ENCODE data around the gene TIMM17B.

The TIMM17B gene

DNA sequence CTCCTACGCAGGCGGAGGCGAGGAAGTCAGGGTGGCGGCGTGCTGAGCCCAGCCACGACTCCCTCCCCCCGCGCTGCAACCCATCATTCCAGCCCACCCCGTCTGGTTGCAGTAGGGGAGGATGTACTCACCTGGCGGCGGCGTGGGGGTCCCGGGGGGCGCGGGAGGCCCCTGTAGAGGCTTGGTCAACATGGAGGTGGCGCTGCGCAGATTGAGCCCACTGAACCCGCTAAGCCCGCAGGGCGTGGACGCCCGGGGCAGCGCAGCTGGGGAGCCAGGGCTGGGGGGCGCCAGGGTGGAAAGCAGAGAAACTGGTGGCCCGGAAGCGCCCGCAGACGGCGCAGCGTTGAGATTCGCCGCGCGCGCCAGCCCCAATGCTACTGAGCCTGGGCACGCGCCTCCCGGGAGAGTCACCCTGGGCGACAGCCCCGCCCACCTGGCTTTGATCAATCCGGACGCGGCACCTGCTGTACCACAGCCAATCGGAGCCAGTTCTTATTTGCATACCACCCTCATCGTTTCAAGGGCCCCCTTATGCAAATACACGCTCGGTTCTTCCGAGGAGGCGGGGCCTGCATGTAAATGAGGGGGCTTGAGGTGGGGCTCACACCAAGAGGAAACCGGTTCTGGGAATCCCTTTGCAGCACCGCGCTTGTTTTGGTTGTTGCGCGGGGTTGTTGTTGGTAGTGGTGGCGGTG is 21.2 kb upstream of the TIMM17B start, which contains the start of gene PIM2:
PIM2 (minus strand) TSS at position 382 of the 698 bp plus-strand sequence; CDS start at position 192, 190 bp downstream.
- peak; percentile 71 for DNase-seq

DNA sequence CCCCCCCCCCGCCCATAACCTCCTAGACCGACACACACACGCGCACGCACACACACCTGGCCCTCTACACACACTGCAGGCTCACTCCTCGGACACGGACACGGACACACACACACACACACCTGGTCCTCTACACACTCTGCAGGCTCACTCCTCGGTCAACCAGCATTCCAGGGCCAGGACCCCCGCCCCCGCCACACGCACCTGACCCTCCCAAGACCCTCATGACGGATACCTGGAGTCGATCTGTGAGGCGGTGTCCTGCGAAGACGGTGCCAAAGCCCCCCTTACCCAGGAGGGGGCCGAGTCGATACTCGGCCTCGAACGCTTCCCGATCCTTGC is 20.7 kb upstream of the TIMM17B start:
- no peak for DNase-seq

DNA sequence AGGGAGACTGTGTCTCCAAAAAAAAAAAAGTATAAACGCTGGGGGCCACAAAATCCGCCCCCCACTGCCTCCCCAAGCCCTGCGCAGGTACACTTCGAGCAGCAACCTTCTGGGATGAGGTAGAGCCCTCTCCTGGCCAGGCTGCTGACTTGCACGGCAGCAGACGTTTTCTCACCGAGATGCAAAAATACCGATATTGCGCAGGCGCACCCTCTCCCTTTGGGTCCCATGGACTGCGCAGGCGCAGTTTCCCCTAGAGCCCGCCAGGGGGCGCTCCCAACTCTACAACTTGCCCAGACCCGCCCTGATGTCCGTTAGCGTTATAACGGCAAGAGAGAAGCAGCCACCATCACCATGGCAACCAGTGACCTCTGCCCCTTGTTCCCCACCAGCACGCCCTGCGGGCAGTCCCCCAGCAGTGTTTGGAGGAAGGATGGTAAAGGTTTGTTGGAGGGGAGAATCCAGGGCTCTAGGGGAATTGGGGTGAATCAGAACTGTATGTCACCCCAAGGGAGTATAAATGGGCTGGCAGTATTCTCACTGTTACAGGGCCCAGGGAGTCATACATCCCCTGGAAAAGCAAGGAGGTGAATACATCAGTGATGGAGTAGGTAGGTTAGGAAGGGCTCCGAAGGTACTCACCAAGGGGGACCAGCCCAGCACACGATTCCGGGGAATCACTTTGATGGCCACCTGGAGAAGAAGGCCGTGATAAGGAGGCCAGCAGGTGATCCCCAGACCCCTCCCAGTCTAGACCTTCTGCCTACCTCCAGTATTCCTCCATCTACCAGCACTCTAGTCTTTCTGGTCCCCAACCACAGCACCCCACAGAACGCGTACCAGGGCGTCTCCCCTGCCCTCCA is 19.8 kb upstream of the TIMM17B start:
- peak; percentile 56 for DNase-seq

DNA sequence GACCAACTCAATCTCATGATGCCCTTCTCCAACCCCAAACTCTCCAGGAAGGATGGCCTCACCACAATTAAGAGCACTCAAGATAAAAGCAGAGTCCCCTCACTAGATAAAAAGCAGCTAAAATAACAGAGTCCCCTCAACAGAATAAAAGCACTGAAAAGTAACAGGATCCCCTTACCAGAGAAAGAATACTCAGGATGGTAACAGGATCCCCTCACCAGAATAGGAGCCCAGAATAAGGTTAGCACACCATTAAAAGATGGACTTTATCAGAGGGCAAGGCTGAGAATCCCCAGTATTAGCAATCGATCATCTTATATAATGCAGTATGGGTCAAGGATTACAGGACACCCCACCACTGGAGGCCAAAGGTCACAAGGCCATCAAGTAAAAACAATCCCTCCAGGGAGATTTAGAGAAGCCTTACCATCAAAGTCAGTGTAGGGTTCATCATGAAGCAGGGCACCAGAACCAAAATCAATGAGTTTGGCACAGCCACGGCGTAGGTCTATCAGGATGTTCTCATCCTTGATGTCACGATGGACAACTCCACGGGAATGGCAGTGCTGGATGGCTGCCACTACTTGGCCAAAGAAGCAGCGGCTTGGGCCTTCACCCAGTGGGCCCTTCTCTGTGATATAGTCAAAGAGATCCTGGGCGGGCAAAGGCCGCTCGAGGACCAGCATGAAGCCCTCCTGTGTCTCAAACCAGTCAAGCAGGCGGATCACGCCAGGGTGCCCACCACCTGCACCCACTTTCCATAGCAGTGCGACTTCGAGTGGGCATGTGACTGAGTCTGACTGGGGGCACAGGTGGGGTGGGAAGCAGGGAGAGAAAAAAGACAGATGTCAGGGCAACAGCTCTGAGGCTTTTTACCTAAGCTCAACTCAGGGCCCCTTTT is 17.3 kb upstream of the TIMM17B start:
- DNase-seq = no peak

DNA sequence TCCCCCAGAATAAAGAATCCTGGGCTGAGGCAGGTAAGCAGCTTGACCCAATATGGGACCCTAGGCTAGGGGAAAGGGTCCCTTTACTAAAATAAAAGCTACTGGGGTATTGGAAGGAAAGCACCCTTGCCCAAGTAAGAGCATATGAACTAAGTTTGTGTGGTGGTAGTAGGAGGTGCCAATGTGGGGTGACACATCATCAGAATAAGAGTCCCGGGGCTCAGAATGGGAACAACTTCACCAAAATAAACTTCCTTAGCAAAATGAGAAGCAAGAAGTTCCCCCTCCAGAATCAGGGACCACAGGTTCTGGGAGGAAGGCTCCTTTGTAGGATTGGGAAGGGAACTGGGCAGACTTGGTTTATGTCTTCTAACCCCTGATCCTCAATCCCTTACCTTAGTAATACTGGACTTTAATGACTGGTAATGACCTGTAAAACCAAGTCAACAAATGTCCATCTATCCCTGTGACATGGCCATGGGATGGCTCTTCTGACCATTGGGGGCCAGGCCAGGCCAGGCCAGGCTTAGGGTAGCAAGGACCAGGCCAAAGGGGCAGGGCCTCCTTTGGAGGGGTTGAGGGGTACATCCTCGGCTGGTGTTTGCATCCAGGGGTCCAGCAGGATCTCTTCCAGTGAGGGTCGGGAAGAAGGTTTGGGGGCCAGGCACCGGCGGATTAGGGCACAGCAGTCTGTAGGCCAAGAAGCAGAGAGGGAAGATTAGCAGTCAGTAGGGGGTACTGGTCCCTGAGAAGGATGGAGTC is 16.2 kb upstream of the TIMM17B start:
- no peak for DNase-seq

DNA sequence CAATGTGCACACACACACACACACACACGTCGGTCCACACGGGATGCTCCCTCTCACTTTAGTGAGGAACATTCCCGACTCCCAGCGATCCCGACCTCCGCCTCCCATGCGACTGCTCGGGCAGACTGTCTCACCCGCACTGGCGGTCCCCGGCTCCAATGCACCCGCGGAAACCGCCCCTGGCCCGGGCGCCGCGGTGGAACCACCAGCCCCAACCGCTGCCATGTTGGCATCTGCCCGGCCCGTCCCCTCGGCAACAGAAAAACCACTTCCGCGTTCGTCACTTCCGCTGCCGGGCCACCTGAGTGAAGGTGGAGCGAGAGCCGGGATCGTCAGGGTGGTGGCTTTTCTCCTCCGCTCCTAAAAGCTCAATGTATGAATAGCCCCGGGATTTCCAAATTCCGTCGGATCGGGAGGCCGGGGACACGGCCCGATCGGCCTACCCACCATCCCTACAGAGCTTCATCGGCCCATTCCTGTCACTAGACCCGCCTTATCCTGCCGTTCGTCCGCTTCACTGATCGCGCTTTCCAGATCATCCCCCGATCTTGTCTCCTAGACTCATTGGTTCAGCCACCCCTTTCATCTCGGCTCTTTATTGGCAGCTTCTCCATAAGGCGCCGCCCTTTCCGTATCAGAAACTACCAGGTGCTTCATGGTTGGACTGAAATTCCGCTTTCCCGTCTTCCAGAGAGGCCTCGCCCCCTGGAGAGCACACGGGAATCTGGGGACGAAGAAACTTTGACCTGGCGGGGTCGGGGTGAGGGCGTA is 14.0 kb upstream of the TIMM17B start, which contains the start of gene SLC35A2:
SLC35A2 (minus strand) TSS at position 235 of the 771 bp plus-strand sequence; CDS start at position 225, 10 bp downstream.
- DNase-seq = no peak

DNA sequence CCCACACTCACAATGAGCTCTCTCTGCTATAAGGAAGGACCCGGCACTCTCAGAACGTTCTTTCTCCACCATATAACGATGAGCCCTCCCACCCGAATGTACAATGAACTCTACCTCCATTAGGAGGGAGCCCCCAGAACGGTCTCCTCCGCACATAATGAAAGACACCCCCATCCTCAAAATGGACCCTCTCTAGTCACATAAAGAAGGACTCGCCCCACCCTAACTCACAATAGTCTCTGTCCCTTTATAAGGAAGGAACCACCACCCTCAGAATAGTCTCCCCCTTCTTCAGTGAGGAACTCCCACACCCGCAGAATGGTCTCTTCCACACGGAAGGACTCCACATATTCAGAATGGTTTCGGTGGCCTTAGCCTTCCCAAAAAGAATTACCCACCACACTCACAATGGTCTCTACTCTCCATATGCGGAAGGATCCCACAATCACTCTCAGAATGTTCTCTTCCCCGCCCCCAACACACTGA is 13.4 kb upstream of the TIMM17B start:
- DNase-seq = no peak

DNA sequence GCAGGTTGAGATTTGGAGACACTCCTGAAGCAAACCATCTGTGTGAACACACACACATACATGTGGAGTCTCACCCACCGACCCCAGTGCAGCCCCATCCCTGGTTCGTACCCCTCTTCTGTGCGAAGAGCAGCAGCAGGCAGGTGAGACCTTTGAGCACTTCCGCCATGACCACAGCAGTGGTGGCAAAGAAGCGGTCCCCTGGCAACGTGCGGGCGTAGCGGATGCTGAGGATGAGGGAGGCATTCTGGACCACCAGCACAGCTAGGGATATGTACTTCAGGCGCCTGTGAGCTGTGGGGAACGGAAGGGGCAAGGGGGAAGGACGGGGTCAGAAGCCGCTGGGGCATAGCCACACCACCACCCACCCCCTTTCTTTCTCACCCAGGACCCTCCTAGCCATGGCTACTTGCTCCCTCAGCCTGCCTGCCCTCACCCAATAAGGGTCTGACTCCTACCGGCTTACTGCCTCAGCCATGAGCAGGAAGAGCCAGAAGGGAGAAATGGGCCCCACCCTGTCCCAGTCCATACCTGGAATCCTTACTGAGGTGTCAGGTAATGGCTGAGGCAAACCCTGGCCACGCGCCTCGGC is 12.2 kb upstream of the TIMM17B start:
- DNase-seq = no peak

DNA sequence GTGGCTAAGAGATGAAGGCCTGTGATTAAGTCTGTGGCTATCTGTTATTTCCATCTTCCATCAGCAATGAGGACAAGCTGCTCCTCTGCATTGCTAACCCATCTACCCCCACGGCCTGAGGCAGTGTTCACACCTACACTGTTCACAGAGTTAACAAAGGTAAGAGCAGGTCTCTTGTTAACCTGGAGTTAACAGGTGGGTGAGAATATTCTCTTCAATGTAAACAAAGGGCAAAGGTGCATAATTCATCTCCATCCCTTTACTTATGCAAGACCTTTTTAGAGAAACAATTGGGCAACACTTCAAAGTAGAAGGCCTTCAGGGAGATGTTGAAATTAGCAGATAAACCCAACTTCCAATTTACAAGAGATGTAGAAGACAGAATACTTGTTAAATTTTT is 11.0 kb upstream of the TIMM17B start:
- no peak for DNase-seq

DNA sequence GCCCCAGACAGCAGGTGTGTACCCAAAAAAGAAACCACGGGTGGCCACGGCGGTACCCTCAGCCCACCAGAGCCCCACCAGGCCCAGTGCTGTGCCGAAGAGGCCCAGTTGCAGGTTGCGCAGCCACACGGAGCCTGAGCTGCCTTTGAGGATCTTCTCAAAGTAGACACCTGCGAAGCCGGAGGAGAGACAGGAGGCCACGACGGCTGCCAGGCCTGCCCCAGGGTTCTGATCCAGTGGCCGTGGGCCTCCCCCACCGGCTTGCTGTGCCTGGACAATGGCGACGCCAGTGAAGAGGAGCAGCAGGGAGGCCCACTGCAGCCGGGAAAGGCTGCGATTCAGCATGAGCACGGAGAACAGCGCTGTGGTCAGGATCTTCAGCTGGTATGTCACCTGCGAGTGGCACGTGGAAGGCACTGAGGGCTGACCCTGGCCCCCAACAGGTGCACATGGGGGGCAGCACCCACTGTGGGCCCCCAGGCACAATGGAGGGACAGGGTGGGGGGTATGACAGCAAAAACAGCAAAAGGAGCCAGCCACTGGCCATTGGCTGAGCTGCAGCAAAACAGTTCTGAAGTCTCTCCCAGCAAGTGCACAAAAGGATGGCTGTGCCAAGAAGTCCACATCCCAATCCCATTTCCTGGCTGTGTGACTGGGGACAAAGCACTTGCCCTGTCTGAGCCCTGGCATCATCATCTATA is 7.7 kb upstream of the TIMM17B start:
- no peak for DNase-seq

DNA sequence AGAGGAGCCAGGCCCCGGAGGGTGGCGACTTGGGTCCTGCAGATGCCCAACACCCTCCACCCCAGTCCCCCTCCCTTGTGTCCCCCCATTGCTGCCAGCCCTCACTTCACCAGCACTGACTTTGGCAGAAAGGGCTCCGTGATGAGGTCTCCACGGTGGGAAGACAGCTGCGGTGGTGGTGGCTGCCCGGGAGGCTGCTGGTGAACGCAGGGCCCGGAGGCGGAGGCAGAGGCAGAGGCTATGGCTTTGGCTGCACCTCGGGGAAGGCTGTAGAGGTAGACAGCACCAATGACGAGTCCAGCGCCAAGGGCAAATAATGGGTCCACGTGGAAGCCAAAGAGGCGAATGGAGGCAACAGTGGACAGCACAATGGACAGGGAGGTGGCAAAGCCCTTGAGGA is 7.1 kb upstream of the TIMM17B start:
- DNase-seq = no peak

DNA sequence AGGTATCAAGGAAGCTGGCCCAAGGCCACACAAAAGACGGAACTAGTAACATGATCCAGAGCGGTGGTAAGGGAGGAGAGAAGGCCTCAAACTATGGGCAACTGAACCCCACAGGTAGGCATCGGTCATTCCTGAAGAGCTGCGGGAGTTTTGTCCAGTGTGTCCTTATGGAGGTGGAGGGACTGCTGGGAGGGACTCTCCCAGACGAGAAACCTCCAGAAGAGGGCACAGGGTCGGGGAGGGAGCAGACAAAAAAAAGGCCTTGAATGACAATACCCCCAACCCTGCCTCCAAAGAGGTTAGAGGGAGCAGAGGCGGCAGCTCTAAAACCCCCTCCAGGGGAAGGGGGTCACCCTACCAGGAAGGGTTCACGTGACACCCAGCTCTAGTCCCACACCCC is 6.6 kb upstream of the TIMM17B start:
- DNase-seq = no peak

DNA sequence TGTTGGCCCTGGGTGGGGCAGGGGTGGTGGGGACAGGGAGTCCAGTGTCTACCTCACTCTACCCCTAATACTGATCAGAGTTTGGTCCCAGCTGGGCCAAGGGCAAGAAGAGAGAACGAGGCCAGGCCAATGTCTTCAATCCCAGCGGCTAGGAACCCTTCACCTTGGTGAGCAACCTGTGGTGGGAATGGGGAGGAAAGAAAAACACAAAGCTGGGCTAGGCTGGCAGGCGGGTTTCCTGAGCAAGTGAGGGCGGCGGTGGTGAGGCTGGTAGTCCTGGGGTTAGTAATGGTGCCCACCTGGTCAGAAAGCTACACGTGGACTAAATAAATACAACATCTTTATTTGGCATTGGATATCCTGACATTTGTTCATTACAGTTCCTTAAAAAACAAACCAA is 5.7 kb upstream of the TIMM17B start:
- no peak for DNase-seq

DNA sequence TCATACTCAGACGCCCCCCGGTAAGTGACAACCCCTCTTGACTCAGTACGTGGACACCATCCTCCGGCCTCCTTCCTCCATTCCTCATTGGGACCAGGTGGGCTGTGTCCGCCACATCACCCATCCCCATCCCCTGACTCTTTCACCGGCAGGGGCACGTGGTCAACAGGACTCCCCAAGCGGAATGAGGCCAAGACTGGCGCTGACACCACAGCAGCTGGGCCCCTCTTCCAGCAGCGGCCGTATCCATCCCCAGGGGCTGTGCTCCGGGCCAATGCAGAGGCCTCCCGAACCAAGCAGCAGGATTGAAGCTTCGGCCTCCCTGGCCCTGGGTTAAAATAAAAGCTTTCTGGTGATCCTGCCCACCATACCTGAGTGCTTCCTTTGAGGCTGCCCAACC is 5.2 kb upstream of the TIMM17B start:
- no peak for DNase-seq

DNA sequence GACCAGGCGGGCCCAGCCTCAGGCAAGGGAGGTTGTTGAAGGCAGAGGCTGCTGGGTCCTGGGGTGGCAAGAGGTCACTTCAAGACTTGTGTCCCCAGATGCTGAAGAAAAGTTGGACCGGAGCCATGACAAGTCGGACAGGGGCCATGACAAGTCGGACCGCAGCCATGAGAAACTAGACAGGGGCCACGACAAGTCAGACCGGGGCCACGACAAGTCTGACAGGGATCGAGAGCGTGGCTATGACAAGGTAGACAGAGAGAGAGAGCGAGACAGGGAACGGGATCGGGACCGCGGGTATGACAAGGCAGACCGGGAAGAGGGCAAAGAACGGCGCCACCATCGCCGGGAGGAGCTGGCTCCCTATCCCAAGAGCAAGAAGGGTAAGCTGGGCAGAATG is 4.6 kb upstream of the TIMM17B start:
- DNase-seq = no peak

DNA sequence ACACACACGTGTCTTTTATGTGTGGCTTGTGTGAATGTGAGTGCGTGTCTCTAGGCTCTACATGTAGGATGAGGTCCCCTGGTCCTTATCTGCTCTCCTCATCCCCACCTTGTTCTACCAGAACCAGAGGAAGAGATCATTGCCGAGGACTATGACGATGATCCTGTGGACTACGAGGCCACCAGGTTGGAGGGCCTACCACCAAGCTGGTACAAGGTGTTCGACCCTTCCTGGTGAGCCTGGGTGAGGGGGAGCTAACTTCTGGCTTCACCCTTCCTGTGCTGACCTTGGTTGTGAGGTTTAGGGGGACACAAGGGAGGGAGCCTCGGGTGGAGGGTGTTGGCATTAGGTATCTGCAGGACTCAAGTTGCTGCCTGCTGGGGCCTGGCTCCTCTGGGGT is 3.5 kb upstream of the TIMM17B start:
- no peak for DNase-seq

DNA sequence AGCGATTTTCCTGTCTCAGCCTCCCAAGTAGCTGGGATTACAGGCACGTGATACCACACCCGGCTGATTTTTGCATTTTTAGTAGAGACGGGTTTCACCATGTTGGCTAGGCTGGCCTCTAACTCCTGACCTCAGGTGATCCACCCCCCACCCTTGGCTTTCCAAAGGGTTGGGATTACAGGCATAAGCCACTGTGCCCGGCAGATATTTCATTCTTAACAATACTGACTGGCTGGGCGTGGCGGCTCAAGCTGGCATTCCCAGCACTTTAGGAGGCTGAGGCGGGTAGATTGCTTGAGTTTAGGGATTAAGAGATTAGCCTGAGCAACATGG is 1.5 kb upstream of the TIMM17B start:
- DNase-seq = no peak

DNA sequence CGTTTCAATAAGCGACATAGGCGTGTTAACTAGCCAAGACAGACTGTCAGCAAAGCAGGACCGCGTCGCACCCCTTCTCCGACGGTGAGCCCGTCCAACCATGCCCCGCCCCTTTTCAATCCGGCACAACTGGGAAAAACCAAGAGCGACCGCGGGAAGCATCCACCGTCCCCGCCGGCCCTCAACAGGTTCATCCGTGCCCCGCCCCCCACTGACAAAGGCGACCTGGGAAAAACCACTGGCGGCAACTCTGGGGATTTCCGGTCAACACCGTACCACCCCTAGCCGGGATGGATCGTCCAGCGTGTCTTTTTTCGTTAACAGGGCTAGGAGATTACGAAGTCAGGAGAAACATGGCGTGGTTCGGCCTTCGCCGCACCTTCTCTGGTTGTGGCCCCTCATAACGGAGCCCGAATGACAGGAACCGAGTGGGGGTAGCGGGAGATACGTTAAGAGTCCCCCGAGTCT is 377 bp downstream of the TIMM17B start:
- no peak for DNase-seq

DNA sequence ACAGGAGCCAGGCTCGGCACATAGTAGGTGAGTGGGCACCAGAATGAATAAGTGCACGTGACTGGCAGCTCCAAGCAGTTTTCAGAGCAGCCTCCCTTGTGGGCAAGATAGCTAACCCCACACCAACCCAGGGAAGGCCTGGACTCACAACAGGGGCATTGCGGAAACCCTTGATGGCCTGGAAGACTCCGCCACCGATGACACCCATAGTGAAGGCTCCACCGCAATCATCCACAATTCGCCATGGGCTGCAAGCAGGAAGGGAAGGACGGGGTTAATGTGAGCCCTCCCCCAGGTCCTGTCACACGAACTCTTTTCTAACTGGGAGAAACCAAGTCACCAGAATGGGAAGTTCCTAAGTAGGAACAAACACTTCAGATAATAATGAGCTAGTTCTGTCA is 957 bp downstream of the TIMM17B start:
- no peak for DNase-seq

DNA sequence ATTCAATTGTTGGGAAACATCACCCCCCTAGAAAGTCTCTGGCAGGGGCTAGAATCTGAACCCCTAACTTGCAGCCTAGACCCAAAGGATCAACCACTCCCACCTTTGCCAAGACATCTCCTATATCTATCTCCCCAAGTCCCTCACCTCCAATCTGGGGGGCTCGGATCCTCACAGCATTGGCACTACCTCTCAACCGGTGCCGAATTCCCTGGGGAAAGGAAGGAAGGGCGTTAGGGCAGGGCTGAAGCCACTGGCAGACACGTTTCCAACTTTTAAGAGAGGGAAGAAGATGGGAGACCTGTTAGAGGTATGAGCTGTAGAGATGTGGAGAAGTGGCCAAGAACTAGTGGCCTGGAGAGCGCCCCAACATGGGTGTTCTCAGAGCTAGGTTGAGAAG is 2.7 kb downstream of the TIMM17B start:
- DNase-seq = no peak

Measured in NCI-H1436 treated with DMSO at 0.1 percent for 48 hours (cell line).